Renal cortex interstitium (tissue), 3 donors: Measurements from ENCODE around the gene TRPC1. TPM values are rescaled to one million over a fixed set of nuclear protein-coding genes. Genes with fewer than 3 reads are reported as not detected.

Source experiments
- polyA plus RNA-seq, 3 donors: library from polyadenylated mRNA; unstranded; fragments of 120-200 nt; gene quantifications; one replicate each; pipeline ENCODE4 v1.2.1, GENCODE V29; 2013; ENCODE audit not compliant: insufficient read length in 3 of 3

TRPC1 gene
- polyA plus RNA-seq, 3 donors: 8.7 to 13.3 (median 12.3) TPM

Other genes with a start within 250 kb of the TRPC1 start
- gene ATR, start 145.3 kb upstream of the TRPC1 start, polyA plus RNA-seq: 10 to 100 TPM; 24.0 to 37.0 (median 31.2) TPM
- gene PLS1, start 127.6 kb upstream of the TRPC1 start, polyA plus RNA-seq: 10 to 100 TPM; 24.5 to 32.3 (median 28.2) TPM
- 1 to 10 TPM; 6.5 to 7.7 (median 6.9) TPM for gene PCOLCE2, start 165.0 kb downstream of the TRPC1 start, polyA plus RNA-seq
- gene PAQR9, start 239.6 kb downstream of the TRPC1 start, polyA plus RNA-seq: under 1 TPM; 0.44 to 0.88 (median 0.79) TPM